K562 (cell line): ENCODE data around the gene CMTR1.

Source experiments
- ARHGAP35 ChIP-seq: fragments of 450-650 bp; IDR thresholded peaks from 2 replicates; pipeline ENCODE4 v1.6.1; 2018; ENCODE audit not compliant: partially characterized antibody
- ASH1L ChIP-seq: fragments of 450-650 bp; IDR thresholded peaks from 2 replicates; pipeline ENCODE4 v1.6.1; 2018; ENCODE audit warnings: borderline replicate concordance, mild to moderate bottlenecking, low read depth; ENCODE audit not compliant: partially characterized antibody
- EHMT2 ChIP-seq: fragments of 450-650 bp; IDR thresholded peaks from 2 replicates; pipeline ENCODE4 v1.6.1; 2018; ENCODE audit warnings: antibody characterized with exemption
- EP300 ChIP-seq: IDR thresholded peaks from 2 replicates; pipeline ENCODE4 v1.6.1; 2012; ENCODE audit warnings: low read length, improper control_type of control experiment
- EZH2 ChIP-seq: IDR thresholded peaks from 2 replicates; pipeline ENCODE4 v1.6.1; 2012; ENCODE audit warnings: low read depth, mild to moderate bottlenecking, inconsistent platforms, low read length, borderline replicate concordance
- KLF6 ChIP-seq: fragments of 250-450 bp; sonication (Bioruptor Pico); IDR thresholded peaks from 2 replicates; pipeline ENCODE4 v1.4.0; 2020; ENCODE audit warnings: mild to moderate bottlenecking, moderate library complexity, borderline replicate concordance
- NFYB ChIP-seq: IDR thresholded peaks from 2 replicates; pipeline ENCODE4 v1.6.1; 2011; ENCODE audit warnings: mild to moderate bottlenecking, moderate library complexity; ENCODE audit not compliant: insufficient read length; ENCODE audit errors: extremely low read depth
- SMARCA5 ChIP-seq: fragments of 450-650 bp; IDR thresholded peaks from 2 replicates; pipeline ENCODE4 v1.6.1; 2016
- ZNF431 ChIP-seq: sonication (generic); formaldehyde crosslinking; IDR thresholded peaks from 2 replicates; pipeline ENCODE4 v1.8.0; 2022; ENCODE audit warnings: mild to moderate bottlenecking, missing genetic modification reagents
- TF ChIP-seq, protein P1 (sequence below): fragments of 450-650 bp; IDR thresholded peaks from 2 replicates; pipeline ENCODE4 v1.6.1; 2017; ENCODE audit warnings: antibody characterized with exemption
- TF ChIP-seq, protein P2 (sequence below), 3 experiments: IDR thresholded peaks in 2 of 3; conservative IDR thresholded peaks in 1 of 3; 2 replicates each; pipeline ENCODE4 v1.5.1; 2011 to 2012; ENCODE audit warnings: low read length in 3 of 3, mild to moderate bottlenecking in 3 of 3, control low read depth in 2 of 3, improper control_type of control experiment in 1 of 3, inconsistent platforms in 1 of 3, low read depth in 1 of 3, mixed read lengths in 1 of 3, moderate library complexity in 1 of 3; ENCODE audit not compliant: insufficient read depth in 2 of 3
- TF ChIP-seq, protein P3 (sequence below), 2 experiments: fragments of 450-650 bp in 1 of 2; IDR thresholded peaks; 2 replicates each; pipeline ENCODE4 v1.6.1; 2011 to 2017; ENCODE audit warnings: low read depth in 2 of 2, antibody characterized with exemption in 1 of 2, borderline replicate concordance in 1 of 2, low read length in 1 of 2, mild to moderate bottlenecking in 1 of 2, mixed read lengths in 1 of 2; ENCODE audit not compliant: control insufficient read depth in 1 of 2

DNA sequence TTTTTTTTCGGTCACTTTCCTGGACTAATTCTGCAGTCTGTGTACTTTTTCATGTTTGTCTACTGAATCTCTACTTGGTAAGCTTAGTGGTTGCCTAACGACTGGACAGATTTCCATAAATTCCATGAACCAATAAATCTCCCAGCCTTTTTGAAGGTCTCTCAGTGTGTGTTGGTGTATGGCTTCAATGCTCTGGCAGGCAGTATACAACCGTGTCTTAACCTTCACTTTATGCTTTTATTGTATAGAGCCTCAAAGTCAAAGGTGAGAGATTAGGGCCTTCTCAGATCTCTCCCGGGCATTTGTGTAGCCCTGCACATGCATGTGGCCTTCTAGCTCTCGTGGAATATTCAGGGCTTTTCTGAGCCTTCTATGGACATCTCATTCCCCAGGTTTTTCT is 14.3 kb upstream of the CMTR1 start:
- TF ChIP-seq EZH2 = no peak
- no peak for TF ChIP-seq SMARCA5
- TF ChIP-seq EHMT2 = no peak
- no peak for TF ChIP-seq ZNF431
- no peak for TF ChIP-seq NFYB
- TF ChIP-seq ARHGAP35 = no peak
- TF ChIP-seq, protein P1, sequence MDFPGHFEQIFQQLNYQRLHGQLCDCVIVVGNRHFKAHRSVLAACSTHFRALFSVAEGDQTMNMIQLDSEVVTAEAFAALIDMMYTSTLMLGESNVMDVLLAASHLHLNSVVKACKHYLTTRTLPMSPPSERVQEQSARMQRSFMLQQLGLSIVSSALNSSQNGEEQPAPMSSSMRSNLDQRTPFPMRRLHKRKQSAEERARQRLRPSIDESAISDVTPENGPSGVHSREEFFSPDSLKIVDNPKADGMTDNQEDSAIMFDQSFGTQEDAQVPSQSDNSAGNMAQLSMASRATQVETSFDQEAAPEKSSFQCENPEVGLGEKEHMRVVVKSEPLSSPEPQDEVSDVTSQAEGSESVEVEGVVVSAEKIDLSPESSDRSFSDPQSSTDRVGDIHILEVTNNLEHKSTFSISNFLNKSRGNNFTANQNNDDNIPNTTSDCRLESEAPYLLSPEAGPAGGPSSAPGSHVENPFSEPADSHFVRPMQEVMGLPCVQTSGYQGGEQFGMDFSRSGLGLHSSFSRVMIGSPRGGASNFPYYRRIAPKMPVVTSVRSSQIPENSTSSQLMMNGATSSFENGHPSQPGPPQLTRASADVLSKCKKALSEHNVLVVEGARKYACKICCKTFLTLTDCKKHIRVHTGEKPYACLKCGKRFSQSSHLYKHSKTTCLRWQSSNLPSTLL = no peak
- no peak for TF ChIP-seq KLF6 (CRISPR knock-in tag)
- no peak for TF ChIP-seq ASH1L
- TF ChIP-seq, protein P2, sequence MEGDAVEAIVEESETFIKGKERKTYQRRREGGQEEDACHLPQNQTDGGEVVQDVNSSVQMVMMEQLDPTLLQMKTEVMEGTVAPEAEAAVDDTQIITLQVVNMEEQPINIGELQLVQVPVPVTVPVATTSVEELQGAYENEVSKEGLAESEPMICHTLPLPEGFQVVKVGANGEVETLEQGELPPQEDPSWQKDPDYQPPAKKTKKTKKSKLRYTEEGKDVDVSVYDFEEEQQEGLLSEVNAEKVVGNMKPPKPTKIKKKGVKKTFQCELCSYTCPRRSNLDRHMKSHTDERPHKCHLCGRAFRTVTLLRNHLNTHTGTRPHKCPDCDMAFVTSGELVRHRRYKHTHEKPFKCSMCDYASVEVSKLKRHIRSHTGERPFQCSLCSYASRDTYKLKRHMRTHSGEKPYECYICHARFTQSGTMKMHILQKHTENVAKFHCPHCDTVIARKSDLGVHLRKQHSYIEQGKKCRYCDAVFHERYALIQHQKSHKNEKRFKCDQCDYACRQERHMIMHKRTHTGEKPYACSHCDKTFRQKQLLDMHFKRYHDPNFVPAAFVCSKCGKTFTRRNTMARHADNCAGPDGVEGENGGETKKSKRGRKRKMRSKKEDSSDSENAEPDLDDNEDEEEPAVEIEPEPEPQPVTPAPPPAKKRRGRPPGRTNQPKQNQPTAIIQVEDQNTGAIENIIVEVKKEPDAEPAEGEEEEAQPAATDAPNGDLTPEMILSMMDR (IDR thresholded peaks at IDR 0.05 in 2 of 3, conservative IDR thresholded peaks at IDR 0.05 in 1 of 3; ENCODE audit: insufficient read depth in 2 of 3, low read depth in 1 of 3, low read length in 3 of 3) = no peak
- TF ChIP-seq, protein P3, sequence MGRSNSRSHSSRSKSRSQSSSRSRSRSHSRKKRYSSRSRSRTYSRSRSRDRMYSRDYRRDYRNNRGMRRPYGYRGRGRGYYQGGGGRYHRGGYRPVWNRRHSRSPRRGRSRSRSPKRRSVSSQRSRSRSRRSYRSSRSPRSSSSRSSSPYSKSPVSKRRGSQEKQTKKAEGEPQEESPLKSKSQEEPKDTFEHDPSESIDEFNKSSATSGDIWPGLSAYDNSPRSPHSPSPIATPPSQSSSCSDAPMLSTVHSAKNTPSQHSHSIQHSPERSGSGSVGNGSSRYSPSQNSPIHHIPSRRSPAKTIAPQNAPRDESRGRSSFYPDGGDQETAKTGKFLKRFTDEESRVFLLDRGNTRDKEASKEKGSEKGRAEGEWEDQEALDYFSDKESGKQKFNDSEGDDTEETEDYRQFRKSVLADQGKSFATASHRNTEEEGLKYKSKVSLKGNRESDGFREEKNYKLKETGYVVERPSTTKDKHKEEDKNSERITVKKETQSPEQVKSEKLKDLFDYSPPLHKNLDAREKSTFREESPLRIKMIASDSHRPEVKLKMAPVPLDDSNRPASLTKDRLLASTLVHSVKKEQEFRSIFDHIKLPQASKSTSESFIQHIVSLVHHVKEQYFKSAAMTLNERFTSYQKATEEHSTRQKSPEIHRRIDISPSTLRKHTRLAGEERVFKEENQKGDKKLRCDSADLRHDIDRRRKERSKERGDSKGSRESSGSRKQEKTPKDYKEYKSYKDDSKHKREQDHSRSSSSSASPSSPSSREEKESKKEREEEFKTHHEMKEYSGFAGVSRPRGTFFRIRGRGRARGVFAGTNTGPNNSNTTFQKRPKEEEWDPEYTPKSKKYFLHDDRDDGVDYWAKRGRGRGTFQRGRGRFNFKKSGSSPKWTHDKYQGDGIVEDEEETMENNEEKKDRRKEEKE (IDR thresholded peaks at IDR 0.05; ENCODE audit: borderline replicate concordance in 1 of 2, control insufficient read depth in 1 of 2, low read depth in 2 of 2, low read length in 1 of 2) = no peak
- TF ChIP-seq EP300 = no peak
